Ovary (tissue), 9 donors: ENCODE measurements around the gene TRNP1. TPM values are rescaled to one million over a fixed set of nuclear protein-coding genes. Genes with fewer than 3 reads are reported as not detected.

ENCODE experiments used
- DNase-seq, 5 donors: peaks; one replicate each; pipeline ENCODE4 v3.0.0-alpha.2; 2019 to 2020
- H3K27ac ChIP-seq, 2 donors: fragments of 200-600 bp; one replicate each; pipeline versions ENCODE4 v1.5.1 to v1.8.0; 2019 to 2022
- H3K27me3 ChIP-seq: fragments of 200-600 bp; one replicate; pipeline ENCODE4 v1.8.0; 2022
- H3K36me3 ChIP-seq: fragments of 200-600 bp; sonication (generic); one replicate; pipeline ENCODE4 v1.5.1; 2019
- H3K4me1 ChIP-seq: one replicate; pipeline ENCODE4 v1.8.1; 2013; ENCODE audit warnings: mild to moderate bottlenecking, moderate library complexity; ENCODE audit not compliant: insufficient read depth
- H3K4me3 ChIP-seq: fragments of 200-600 bp; sonication (generic); one replicate; pipeline ENCODE4 v1.5.1; 2017
- H3K9me3 ChIP-seq, 2 donors: fragments of 200-600 bp in 1 of 2; sonication (generic) in 1 of 2; one replicate each; pipeline versions ENCODE4 v1.5.1 to v1.8.1; 2013 to 2019; ENCODE audit warnings: mild to moderate bottlenecking in 1 of 2, moderate library complexity in 1 of 2
- CTCF ChIP-seq, 3 donors: fragments of 450-650 bp in 2 of 3; fragments of 200-600 bp in 1 of 3; IDR thresholded peaks; one replicate each; pipeline versions ENCODE4 v1.5.1 to v1.8.0; 2016 to 2022; ENCODE audit warnings: antibody characterized with exemption in 3 of 3, mild to moderate bottlenecking in 1 of 3
- EP300 ChIP-seq: sonication (generic); formaldehyde crosslinking; IDR thresholded peaks from one replicate; pipeline ENCODE4 v1.6.1; 2017; ENCODE audit warnings: antibody characterized with exemption
- POLR2A ChIP-seq: fragments of 450-650 bp; IDR thresholded peaks from one replicate; pipeline ENCODE4 v1.6.1; 2017; ENCODE audit warnings: antibody characterized with exemption, mild to moderate bottlenecking, moderate library complexity
- WGBS, 3 donors: extraction: QIAGEN DNeasy Blood & Tissue Kit in 1 of 3; methylation state at CpG; one replicate each; pipeline versions ENCODE4 v1.1.5 to v1.1.7; 2013 to 2017; 5-methylcytosine and 5-hydroxymethylcytosine counted together
- intact Hi-C, 4 donors: fragments of 100-400 bp; cut with DNase I; formaldehyde crosslinking; loops; one replicate each; pipeline versions ENCODE4 v1.11.0 to v1.15.1; 2022 to 2023
- polyA plus RNA-seq, 2 donors: library from polyadenylated mRNA; stranded (reverse); fragments of 200-250 nt in 1 of 2; fragments of 350-450 nt in 1 of 2; fragmentation: Illumina TruSeq in 1 of 2; extraction: RNeasy Lipid Tissue Mini Kit (QIAGEN cat#74804) in 1 of 2; gene quantifications; one replicate each; pipeline ENCODE4 v1.2.3, GENCODE V29; 2013 to 2014
- total RNA-seq, 7 donors: library from RNA; depleted of rRNA in 2 of 7; stranded (reverse); fragments of >200 nt in 2 of 7; fragmentation: NEBNext Ultra II Directional in 3 of 7; extraction: Animal tissue kit (Norgen Biotek cat#: 25700) in 3 of 7; gene quantifications; one replicate each; pipeline versions ENCODE4 v1.1.0 to v1.2.4, GENCODE V29; 2016 to 2023
- donor health status: DM: no; HTN: no; CAD: no; lungs with moderate emphysema.
- donor health status: DM: no; HTN: no; CAD: no.
- donor health status: Bipolar disorder and iron deficiency.
- donor health status: DM: yes; HTN: yes; CAD: no.
- donor health status: DM: no; HTN: no; CAD: no.
- donor health status: DM: yes; HTN: yes; CAD: no.

Gene TRNP1
- total and polyA plus RNA-seq, 9 donors: 0.25 to 23.8 (median 4.2) TPM

- H3K9me3 ChIP-seq: no peaks in the 10 kb centered on the region
- H3K4me3 ChIP-seq: no peak overlapping the region
- H3K36me3 ChIP-seq: no peaks in the 10 kb centered on the region
- WGBS, 3 donors: 91 to 95% (median 94%) methylated on average over 4 of the region's 4 CpGs
- TF ChIP-seq CTCF (IDR thresholded peaks at IDR 0.05) (no peak), EP300 (no peak), POLR2A (no peak)
- H3K27ac ChIP-seq: no peak overlapping the region
- no peaks in the 10 kb centered on the region for H3K27me3 ChIP-seq
- peaks cover 2% of the 10 kb centered on the region for H3K4me1 ChIP-seq
- DNase-seq: no peak
- intact Hi-C loops: no loop called here
These were observed 32.2 kb downstream of the TRNP1 start for GRCh38 chr1:27025718-27026117.

GRCh38 chr1:27026621-27027574 lies 33.4 kb downstream of the TRNP1 start:
- intact Hi-C loops: no loop called here
- no peaks in the 10 kb centered on the region for H3K4me1 ChIP-seq
- TF ChIP-seq POLR2A (no peak), CTCF (IDR thresholded peaks at IDR 0.05) (no peak), EP300 (no peak)
- H3K36me3 ChIP-seq: no peaks in the 10 kb centered on the region
- H3K4me3 ChIP-seq: no peak overlapping the region
- H3K27ac ChIP-seq: no peak overlapping the region
- H3K9me3 ChIP-seq: no peaks in the 10 kb centered on the region
- 47 to 53% (median 50%) methylated on average over 19 of the region's 19 CpGs for WGBS, 3 donors
- no peak for DNase-seq
- no peaks in the 10 kb centered on the region for H3K27me3 ChIP-seq

- Histone ChIP-seq H3K4me1 (peaks cover 2% of the 10 kb centered on the region), H3K36me3 (no peaks in the 10 kb centered on the region), H3K27ac (no peak overlapping the region), H3K27me3 (no peaks in the 10 kb centered on the region), H3K4me3 (no peak overlapping the region), H3K9me3 (no peaks in the 10 kb centered on the region)
- intact Hi-C loops: no loop called here
- TF ChIP-seq POLR2A (no peak), CTCF (IDR thresholded peaks at IDR 0.05) (no peak), EP300 (no peak)
- 72 to 77% (median 76%) methylated on average over 8 of the region's 8 CpGs for WGBS, 3 donors
- DNase-seq: no peak
These were observed 34.2 kb downstream of the TRNP1 start for GRCh38 chr1:27027575-27028250.

- intact Hi-C loops: no loop called here
- TF ChIP-seq POLR2A: no peak
- no peak for DNase-seq
- WGBS, 3 donors: 85 to 91% (median 88%) methylated on average over 9 of the region's 9 CpGs
- Histone ChIP-seq H3K27me3 (no peaks in the 10 kb centered on the region), H3K4me3 (no peak overlapping the region), H3K27ac (no peak overlapping the region), H3K4me1 (peaks cover 2% of the 10 kb centered on the region), H3K36me3 (no peaks in the 10 kb centered on the region), H3K9me3 (no peaks in the 10 kb centered on the region)
These were observed 36.0 kb downstream of the TRNP1 start for GRCh38 chr1:27029517-27029916.
